AML-193 (cell line): Measurements from ENCODE around the gene TSPAN14.
A peak's percentile ranks its signal among the peaks of the same experiment; 100 is the strongest.
"Not testable (repeated sequence)": the region's sequence is repeated elsewhere in the genome, so short reads cannot be mapped to it uniquely, and the experiment has no call there.

ENCODE experiments used
- DNase-seq, 2 experiments: peaks; one replicate each; lab custom pipeline; 2025; lab: John Stamatoyannopoulos, UW

The TSPAN14 gene

GRCh38 chr10:80468806-80469421 lies 14.8 kb downstream of the TSPAN14 start:
- no peak for DNase-seq

- DNase-seq = no peak
Measured at GRCh38 chr10:80470266-80470665, 16.2 kb downstream of the TSPAN14 start.

GRCh38 chr10:80471001-80471400 lies 16.9 kb downstream of the TSPAN14 start:
- no peak for DNase-seq

GRCh38 chr10:80471715-80472233 lies 17.7 kb downstream of the TSPAN14 start:
- DNase-seq = no peak

- no peak for DNase-seq
Measured at GRCh38 chr10:80472234-80473095, 18.4 kb downstream of the TSPAN14 start.

GRCh38 chr10:80473096-80473657 lies 19.1 kb downstream of the TSPAN14 start:
- no peak for DNase-seq

- no peak for DNase-seq
Measured at GRCh38 chr10:80473692-80474596, 19.8 kb downstream of the TSPAN14 start.

GRCh38 chr10:80474597-80474910 lies 20.4 kb downstream of the TSPAN14 start:
- DNase-seq = no peak

- no peak for DNase-seq
Measured at GRCh38 chr10:80474941-80475340, 20.8 kb downstream of the TSPAN14 start.

- DNase-seq = not testable (repeated sequence)
Measured at GRCh38 chr10:80475641-80476040, 21.5 kb downstream of the TSPAN14 start.

GRCh38 chr10:80476685-80477084 lies 22.6 kb downstream of the TSPAN14 start:
- no peak for DNase-seq

- no peak for DNase-seq
Measured at GRCh38 chr10:80477813-80478212, 23.7 kb downstream of the TSPAN14 start.

- DNase-seq = not testable (repeated sequence)
Measured at GRCh38 chr10:80480373-80480772, 26.3 kb downstream of the TSPAN14 start.

GRCh38 chr10:80480852-80481251 lies 26.7 kb downstream of the TSPAN14 start:
- no peak for DNase-seq

GRCh38 chr10:80484243-80484642 lies 30.1 kb downstream of the TSPAN14 start:
- DNase-seq = no peak

GRCh38 chr10:80484676-80485075 lies 30.6 kb downstream of the TSPAN14 start:
- no peak for DNase-seq

GRCh38 chr10:80485076-80485945 lies 31.2 kb downstream of the TSPAN14 start:
- DNase-seq = no peak

- DNase-seq = peak; percentile 27 to 52
Measured at GRCh38 chr10:80485946-80486764, 32.0 kb downstream of the TSPAN14 start.

GRCh38 chr10:80486785-80487420 lies 32.8 kb downstream of the TSPAN14 start:
- no peak for DNase-seq

- no peak for DNase-seq
Measured at GRCh38 chr10:80487421-80487785, 33.3 kb downstream of the TSPAN14 start.
